Measurements from ENCODE around the gene NBEA. TPM values are rescaled to one million over a fixed set of nuclear protein-coding genes. Genes with fewer than 3 reads are reported as not detected.

NBEA gene
- polyA plus RNA-seq, 1 experiment, result 1.3 TPM

DNA sequence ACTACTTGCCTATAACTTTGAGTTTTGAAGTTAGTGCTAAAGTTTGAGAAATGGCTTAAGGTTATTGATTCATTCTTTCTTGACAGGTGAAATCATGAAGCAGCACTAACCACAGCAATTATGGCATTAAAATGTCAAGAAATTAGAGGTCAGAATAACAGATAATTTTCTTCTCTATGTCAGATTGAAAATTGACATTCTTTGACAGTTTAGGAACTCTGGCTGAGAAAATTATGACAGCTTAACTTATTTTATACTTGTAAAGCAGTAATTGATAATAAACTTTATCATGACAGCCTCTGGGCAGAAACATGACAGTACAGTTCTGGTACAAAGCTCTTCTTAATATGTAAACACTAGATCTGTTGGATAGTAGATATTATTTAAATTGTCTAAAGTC lies 689.6 kb downstream of the NBEA start:
- no peak for TF ChIP-seq CTCF (IDR thresholded peaks at IDR 0.05; ENCODE audit: low read depth, low read length)
- CTCF ChIA-PET, result interaction anchor here (0.6 to 9.7 kb wide), 38 partner anchors 9 to 683 kb away, joined by 3 to 234 read pairs (median 4); no protein-coding TSS in a partner anchor
- Histone ChIP-seq H3K9me3 (ENCODE audit: control insufficient read depth, insufficient read depth, low read length) (no peaks in the 10 kb centered on the region), H3K27ac (ENCODE audit: low read depth, low read length) (no peak overlapping the region), H3K27me3 (ENCODE audit: control insufficient read depth, insufficient read depth, low read length) (no peaks in the 10 kb centered on the region), H3K4me3 (ENCODE audit: low read depth, low read length) (no peak overlapping the region)
- POLR2A ChIA-PET, result no interaction called here
- no peak for DNase-seq (ENCODE audit: low read depth, low spot score)

GRCh38 chr13:35643625-35644024 lies 701.6 kb downstream of the NBEA start:
- no peak overlapping the region for H3K4me3 ChIP-seq (ENCODE audit: low read depth, low read length)
- H3K27ac ChIP-seq (ENCODE audit: low read depth, low read length), result no peak overlapping the region
- no peak for TF ChIP-seq CTCF (IDR thresholded peaks at IDR 0.05; ENCODE audit: low read depth, low read length)
- DNase-seq (ENCODE audit: low read depth, low spot score), result no peak
- ChIA-PET CTCF (interaction anchor here (5.7 kb wide), 1 partner anchor 13 kb away, joined by 50 read pairs; no protein-coding TSS in a partner anchor), POLR2A (no interaction called here)
- H3K27me3 ChIP-seq (ENCODE audit: control insufficient read depth, insufficient read depth, low read length), result no peaks in the 10 kb centered on the region
- no peaks in the 10 kb centered on the region for H3K9me3 ChIP-seq (ENCODE audit: control insufficient read depth, insufficient read depth, low read length)

GRCh38 chr13:35646056-35646774 lies 704.1 kb downstream of the NBEA start:
- ChIA-PET POLR2A (no interaction called here), CTCF (interaction anchor here (1.2 to 3.2 kb wide), 3 partner anchors 10 to 74 kb away, joined by 3 to 26 read pairs (median 3); no protein-coding TSS in a partner anchor)
- DNase-seq (ENCODE audit: low read depth, low spot score), result no peak
- Histone ChIP-seq H3K27ac (ENCODE audit: low read depth, low read length) (no peak overlapping the region), H3K9me3 (ENCODE audit: control insufficient read depth, insufficient read depth, low read length) (no peaks in the 10 kb centered on the region), H3K4me3 (ENCODE audit: low read depth, low read length) (no peak overlapping the region), H3K27me3 (ENCODE audit: control insufficient read depth, insufficient read depth, low read length) (no peaks in the 10 kb centered on the region)
- no peak for TF ChIP-seq CTCF (IDR thresholded peaks at IDR 0.05; ENCODE audit: low read depth, low read length)

DNA sequence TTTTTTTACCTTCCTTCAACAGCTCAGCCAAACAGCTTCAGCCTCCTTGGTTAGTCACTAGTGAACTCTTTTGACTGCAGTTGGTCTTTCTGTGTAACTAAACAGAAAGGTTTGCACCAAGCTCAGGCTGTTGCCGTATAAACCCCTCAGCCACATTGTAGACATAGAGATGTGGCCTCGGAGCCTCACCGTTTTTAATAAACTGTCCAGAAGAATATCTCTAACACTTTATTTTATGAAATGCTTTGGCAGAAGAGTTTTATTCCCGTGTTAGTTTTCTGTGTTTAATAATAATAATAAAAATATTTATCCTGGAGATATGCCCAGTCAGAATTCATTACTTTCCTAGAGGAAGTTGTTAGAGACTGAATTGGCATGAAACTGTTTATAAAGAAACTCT lies 706.1 kb downstream of the NBEA start:
- DNase-seq (ENCODE audit: low read depth, low spot score), result no peak
- no peak overlapping the region for H3K4me3 ChIP-seq (ENCODE audit: low read depth, low read length)
- no peak overlapping the region for H3K27ac ChIP-seq (ENCODE audit: low read depth, low read length)
- CTCF ChIA-PET, result interaction anchor here (0.6 to 4.9 kb wide), 2 partner anchors 16 to 17 kb away, joined by 4 to 34 read pairs; no protein-coding TSS in a partner anchor
- TF ChIP-seq CTCF (IDR thresholded peaks at IDR 0.05; ENCODE audit: low read depth, low read length), result no peak
- POLR2A ChIA-PET, result interaction anchor here (0.6 kb wide), 2 partner anchors 9 to 42 kb away, joined by 3 to 4 read pairs; no protein-coding TSS in a partner anchor
- H3K27me3 ChIP-seq (ENCODE audit: control insufficient read depth, insufficient read depth, low read length), result no peaks in the 10 kb centered on the region
- no peaks in the 10 kb centered on the region for H3K9me3 ChIP-seq (ENCODE audit: control insufficient read depth, insufficient read depth, low read length)

GRCh38 chr13:35649162-35649561 lies 707.1 kb downstream of the NBEA start:
- CTCF ChIA-PET, result interaction anchor here (4.9 kb wide), 1 partner anchor 18 kb away, joined by 34 read pairs; no protein-coding TSS in a partner anchor
- H3K27ac ChIP-seq (ENCODE audit: low read depth, low read length), result no peak overlapping the region
- DNase-seq (ENCODE audit: low read depth, low spot score), result no peak
- H3K4me3 ChIP-seq (ENCODE audit: low read depth, low read length), result no peak overlapping the region
- POLR2A ChIA-PET, result no interaction called here
- TF ChIP-seq CTCF (IDR thresholded peaks at IDR 0.05; ENCODE audit: low read depth, low read length), result no peak
- no peaks in the 10 kb centered on the region for H3K9me3 ChIP-seq (ENCODE audit: control insufficient read depth, insufficient read depth, low read length)
- no peaks in the 10 kb centered on the region for H3K27me3 ChIP-seq (ENCODE audit: control insufficient read depth, insufficient read depth, low read length)

All from AG04450 (cell line).